Thyroid gland (tissue), 4 donors: ENCODE measurements around the gene SRRM3. TPM values are rescaled to one million over a fixed set of nuclear protein-coding genes. Genes with fewer than 3 reads are reported as not detected.
"Not testable (repeated sequence)": the region's sequence is repeated elsewhere in the genome, so short reads cannot be mapped to it uniquely, and the experiment has no call there.

Experiments
- DNase-seq, 2 donors: peaks; one replicate each; pipeline ENCODE4 v3.0.0-alpha.2; 2019
- H3K27ac ChIP-seq, 3 donors: fragments of 200-600 bp; sonication (generic); 1 replicate in 2 of 3; 2 replicates in 1 of 3; pipeline ENCODE4 v1.5.1; 2016 to 2019; ENCODE audit warnings: mild to moderate bottlenecking in 1 of 3, moderate library complexity in 1 of 3
- H3K27me3 ChIP-seq: fragments of 200-600 bp; sonication (generic); one replicate; pipeline ENCODE4 v1.5.1; 2019
- H3K36me3 ChIP-seq, 2 donors: fragments of 200-600 bp; sonication (generic); one replicate each; pipeline ENCODE4 v1.5.1; 2016 to 2019
- H3K4me1 ChIP-seq, 2 donors: fragments of 200-600 bp; sonication (generic); one replicate each; pipeline ENCODE4 v1.5.1; 2017 to 2019
- H3K4me3 ChIP-seq, 3 donors: fragments of 200-600 bp; sonication (generic); replicated peaks in 1 of 3; 1 replicate in 2 of 3; 2 replicates in 1 of 3; pipeline ENCODE4 v1.5.1; 2016; ENCODE audit warnings: mild to moderate bottlenecking in 1 of 3
- H3K9me3 ChIP-seq: fragments of 200-600 bp; sonication (generic); one replicate; pipeline ENCODE4 v1.5.1; 2017
- CTCF ChIP-seq, 6 experiments: fragments of 200-600 bp in 3 of 6; fragments of 450-650 bp in 3 of 6; sonication (generic) in 3 of 6; IDR thresholded peaks; one replicate each; pipeline ENCODE4 v1.5.1; 2016 to 2019; ENCODE audit warnings: antibody characterized with exemption in 6 of 6, mild to moderate bottlenecking in 2 of 6, inconsistent platforms in 1 of 6, moderate library complexity in 1 of 6
- POLR2A ChIP-seq, 2 donors: fragments of 450-650 bp; IDR thresholded peaks; one replicate each; pipeline ENCODE4 v1.6.1; 2017; ENCODE audit warnings: antibody characterized with exemption in 2 of 2, mild to moderate bottlenecking in 2 of 2, moderate library complexity in 1 of 2
- WGBS, 2 donors: methylation state at CpG; one replicate each; pipeline ENCODE4 v1.1.5; 2017; 5-methylcytosine and 5-hydroxymethylcytosine counted together
- intact Hi-C: fragments of 100-400 bp; cut with DNase I; formaldehyde crosslinking; loops from one replicate; pipeline ENCODE4 v1.15.1; 2023
- total RNA-seq, 4 donors: library from RNA; depleted of rRNA; stranded (reverse); fragments of >200 nt; gene quantifications; one replicate each; pipeline ENCODE4 v1.2.3, GENCODE V29; 2016

The SRRM3 gene
- total RNA-seq, 4 donors from 2014 or later = 0.50 to 6.4 (median 2.0) TPM

- WGBS, 2 donors = 69% methylated on average over 5 of the region's 5 CpGs
- Histone ChIP-seq H3K27me3 (no peaks in the 10 kb centered on the region), H3K4me1 (peaks cover 0 to 7% of the 10 kb centered on the region in 2 donors), H3K4me3 (no peak overlapping the region), H3K27ac (no peak overlapping the region), H3K36me3 (no peaks in the 10 kb centered on the region), H3K9me3 (no peaks in the 10 kb centered on the region)
- no peak for DNase-seq
- intact Hi-C loops = no loop called here
- no peak for TF ChIP-seq POLR2A (IDR thresholded peaks at IDR 0.05)
- no peak for TF ChIP-seq CTCF (IDR thresholded peaks at IDR 0.05)
Measured at GRCh38 chr7:76222839-76223238, 21.1 kb downstream of the SRRM3 start.

GRCh38 chr7:76223286-76223972 is 21.7 kb downstream of the SRRM3 start:
- Histone ChIP-seq H3K27me3 (no peaks in the 10 kb centered on the region), H3K9me3 (no peaks in the 10 kb centered on the region), H3K36me3 (no peaks in the 10 kb centered on the region), H3K4me3 (no peak overlapping the region), H3K4me1 (peaks cover 0 to 7% of the 10 kb centered on the region in 2 donors), H3K27ac (no peak overlapping the region)
- 12% methylated on average over 3 of the region's 3 CpGs for WGBS, 2 donors
- DNase-seq = no peak
- TF ChIP-seq POLR2A (IDR thresholded peaks at IDR 0.05) (no peak), CTCF (IDR thresholded peaks at IDR 0.05) (no peak)
- intact Hi-C loops = no loop called here

- WGBS, 2 donors = 29 to 34% methylated on average over 11 of the region's 11 CpGs
- Histone ChIP-seq H3K27me3 (no peaks in the 10 kb centered on the region), H3K27ac (no peak overlapping the region), H3K4me3 (no peak overlapping the region), H3K9me3 (no peaks in the 10 kb centered on the region), H3K36me3 (no peaks in the 10 kb centered on the region), H3K4me1 (peaks cover 0 to 7% of the 10 kb centered on the region in 2 donors)
- DNase-seq = no peak
- intact Hi-C loops = no loop called here
- no peak for TF ChIP-seq POLR2A (IDR thresholded peaks at IDR 0.05)
- TF ChIP-seq CTCF (IDR thresholded peaks at IDR 0.05) = no peak
Measured at GRCh38 chr7:76224695-76225094, 23.0 kb downstream of the SRRM3 start.

GRCh38 chr7:76225379-76225778 is 23.7 kb downstream of the SRRM3 start:
- no peak for TF ChIP-seq POLR2A (IDR thresholded peaks at IDR 0.05)
- TF ChIP-seq CTCF (IDR thresholded peaks at IDR 0.05) = no peak
- DNase-seq = peak in 1 of 2 donors; percentile 36
- Histone ChIP-seq H3K27me3 (no peaks in the 10 kb centered on the region), H3K27ac (no peak overlapping the region), H3K4me3 (no peak overlapping the region), H3K36me3 (no peaks in the 10 kb centered on the region), H3K4me1 (peaks cover 0 to 4% of the 10 kb centered on the region in 2 donors), H3K9me3 (no peaks in the 10 kb centered on the region)
- intact Hi-C loops = no loop called here
- 13 to 19% methylated on average over 5 to 10 of the region's 11 CpGs for WGBS, 2 donors

GRCh38 chr7:76225951-76226350 is 24.3 kb downstream of the SRRM3 start:
- DNase-seq = no peak
- Histone ChIP-seq H3K4me3 (no peak overlapping the region), H3K4me1 (no peaks in the 10 kb centered on the region), H3K27me3 (no peaks in the 10 kb centered on the region), H3K36me3 (no peaks in the 10 kb centered on the region), H3K27ac (no peak overlapping the region), H3K9me3 (no peaks in the 10 kb centered on the region)
- no peak for TF ChIP-seq POLR2A (IDR thresholded peaks at IDR 0.05)
- no peak for TF ChIP-seq CTCF (IDR thresholded peaks at IDR 0.05)
- intact Hi-C loops = no loop called here
- WGBS, 2 donors = 54 to 56% methylated on average over 2 of the region's 2 CpGs

- DNase-seq, H3K9me3 ChIP-seq, H3K27me3 ChIP-seq, H3K36me3 ChIP-seq, H3K27ac ChIP-seq, H3K4me3 ChIP-seq, intact Hi-C loops, H3K4me1 ChIP-seq: not testable (repeated sequence)
- WGBS, 2 donors = 80 to 94% methylated on average over 1 of the region's 1 CpG
Measured at GRCh38 chr7:76226878-76227423, 25.3 kb downstream of the SRRM3 start.
